Colon (tissue), 2 donors: ENCODE data around the gene LRRIQ1.

Experiments used
- FAIRE-seq: peaks from 2 replicates; lab custom pipeline; 2012; peaks lifted over from hg19 to GRCh38; lab: Jason Lieb, UNC
- donor health status: control.
- donor health status: control.

LRRIQ1 gene

DNA sequence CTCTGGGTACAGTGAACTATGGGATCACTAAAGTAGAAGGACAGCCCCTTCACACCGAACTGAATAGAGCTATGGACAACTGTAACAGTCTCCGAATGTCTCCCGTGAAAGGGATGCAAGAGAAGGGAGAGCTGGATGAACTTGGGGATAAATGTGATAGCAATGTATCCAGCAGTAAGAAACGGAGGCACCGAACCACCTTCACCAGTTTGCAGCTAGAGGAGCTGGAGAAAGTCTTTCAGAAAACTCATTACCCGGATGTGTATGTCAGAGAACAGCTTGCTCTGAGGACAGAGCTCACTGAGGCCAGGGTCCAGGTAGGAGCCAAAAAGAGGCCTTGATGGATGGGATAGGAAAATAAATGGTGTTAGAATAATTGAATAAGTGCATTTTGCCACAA is 247.4 kb downstream of the LRRIQ1 start:
- FAIRE-seq = no peak
